HUDEP-2 (cell line): Measurements from ENCODE around the gene EZH2.

ENCODE experiments used
- DNase-seq, 76 experiments: peaks; one replicate each; lab custom pipeline; 2025; ENCODE audit not compliant: unreplicated experiment in 76 of 76; lab: John Stamatoyannopoulos, UW

The EZH2 gene

GRCh38 chr7:148782757-148783456, 101.2 kb downstream of the EZH2 start:
- no peak for DNase-seq

GRCh38 chr7:148774471-148774870, 109.6 kb downstream of the EZH2 start:
- DNase-seq = no peak

DNA sequence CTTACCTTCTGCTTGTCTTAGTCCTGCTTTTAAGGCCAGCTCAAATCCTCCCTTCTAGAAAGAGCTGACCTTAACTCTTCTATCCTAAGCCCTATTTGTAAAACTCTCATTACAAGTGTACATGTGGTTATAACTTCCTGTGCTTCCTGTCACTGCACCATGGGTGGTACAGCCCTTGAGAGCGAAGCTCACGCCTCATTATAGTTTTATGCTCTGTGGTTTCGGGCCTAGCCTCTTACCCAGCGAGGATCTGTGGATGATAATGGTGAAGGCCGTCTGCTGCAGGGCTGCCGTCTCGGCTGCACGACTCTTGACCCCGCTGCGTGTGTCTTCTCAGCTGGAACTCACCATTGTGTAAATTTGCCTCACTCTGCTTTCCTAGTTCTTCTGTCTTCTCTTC, 110.8 kb downstream of the EZH2 start:
- no peak for DNase-seq

DNA sequence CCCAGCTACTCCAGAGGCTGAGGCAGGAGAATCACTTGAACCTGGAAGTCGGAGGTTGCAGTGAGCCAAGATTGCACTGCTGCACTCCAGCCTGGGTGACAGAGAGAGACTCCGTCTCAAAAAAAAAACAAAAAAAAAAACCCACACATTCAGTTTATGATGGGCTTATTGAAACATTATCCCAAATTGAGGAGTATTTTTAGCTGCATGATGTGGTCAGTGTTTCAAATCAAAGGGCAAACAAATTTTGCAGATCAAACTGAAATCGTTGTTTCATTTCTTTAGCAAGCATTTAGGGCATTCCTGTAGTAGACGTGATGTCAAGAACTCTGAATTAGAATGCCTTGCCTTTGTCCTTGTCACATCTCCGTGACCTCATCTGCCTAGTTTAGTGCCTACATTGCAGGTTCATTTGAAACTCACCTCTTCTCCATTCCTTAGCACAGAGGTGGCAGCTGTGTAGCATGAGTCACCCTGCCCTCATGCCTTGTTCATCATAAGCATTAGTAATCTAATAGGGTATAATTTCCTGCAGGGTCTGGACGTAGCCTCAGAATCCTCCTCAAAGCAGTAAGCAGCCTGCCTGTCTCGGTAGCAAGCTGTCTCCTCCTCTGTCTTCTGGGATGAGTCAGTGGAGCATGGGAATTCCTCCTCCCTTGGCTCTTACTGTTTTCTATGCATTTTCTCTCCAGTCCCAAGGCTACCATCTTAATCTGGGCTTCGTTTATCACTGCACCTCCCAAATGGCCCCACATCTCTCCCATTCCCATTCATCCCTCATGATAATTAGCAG, 111.6 kb downstream of the EZH2 start:
- DNase-seq = no peak

DNA sequence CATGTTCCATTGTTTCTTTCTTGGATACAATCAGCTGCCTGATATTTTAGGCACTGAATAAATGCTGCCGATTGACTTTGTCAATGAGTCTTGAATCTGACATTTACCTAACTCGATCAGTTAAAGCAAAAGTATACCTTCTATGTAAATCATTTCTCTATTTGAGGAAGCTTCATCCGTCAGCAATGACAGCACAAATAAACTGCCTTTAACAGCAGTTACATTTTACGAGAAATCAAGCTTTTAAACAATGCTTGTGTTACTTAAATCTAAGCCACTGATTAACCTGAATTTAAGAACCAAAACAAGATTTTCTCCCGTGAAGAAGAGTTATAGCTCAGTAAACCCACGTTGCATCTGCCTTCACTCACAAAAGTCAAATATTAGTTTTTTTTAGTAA, 114.1 kb downstream of the EZH2 start:
- DNase-seq = no peak

DNA sequence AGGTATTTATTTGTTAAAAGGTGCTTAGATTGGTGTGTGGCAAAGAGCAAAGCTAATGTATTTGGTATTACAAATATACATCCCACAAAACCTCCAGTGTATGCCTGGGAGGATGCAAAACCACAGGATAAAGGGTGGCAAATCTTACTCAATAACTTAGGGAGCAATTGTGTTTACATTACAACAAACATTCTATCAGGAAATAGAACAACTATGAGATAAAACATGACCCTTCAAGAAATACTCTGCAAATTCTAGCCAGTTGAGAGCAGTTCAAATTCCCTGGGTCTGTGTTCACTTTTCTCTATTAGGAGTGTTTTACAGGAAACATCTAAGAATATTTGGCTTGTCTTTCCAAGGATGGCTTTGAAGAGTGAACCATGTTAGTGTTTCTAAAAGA, 120.5 kb downstream of the EZH2 start:
- DNase-seq = no peak

- no peak for DNase-seq
These were observed 122.4 kb downstream of the EZH2 start for GRCh38 chr7:148761499-148762278.
